ENCODE results near the gene KCNIP2. TPM values are rescaled to one million over a fixed set of nuclear protein-coding genes. Genes with fewer than 3 reads are reported as not detected.

KCNIP2 gene
- total and polyA plus RNA-seq, 2 of the 13 experiments (the other 11 are each of a cell fraction or from before 2014, with no cell fraction given) = 0.42 to 0.70 TPM

GRCh38 chr10:101840741-101841453 is 2.7 kb downstream of the KCNIP2 start (continued):
- TF ChIP-seq ZBTB14 (CRISPR knock-in tag; IDR thresholded peaks at IDR 0.05) = 0 out of 2 replicates have a peak, but pooled peaks have one; percentile 25
- TF ChIP-seq ZGPAT (CRISPR knock-in tag; IDR thresholded peaks at IDR 0.05) = no peak
- peak; percentile 58; the same call in 1 of the 2 replicates for TF ChIP-seq TGIF2 (CRISPR knock-in tag; IDR thresholded peaks at IDR 0.05)
- TF ChIP-seq RFXAP (CRISPR knock-in tag; IDR thresholded peaks at IDR 0.05; ENCODE audit: borderline replicate concordance) = no peak
- TF ChIP-seq ZNF777 (CRISPR knock-in tag; IDR thresholded peaks at IDR 0.05) = no peak
- TF ChIP-seq SNAPC2 (CRISPR knock-in tag; IDR thresholded peaks at IDR 0.05) = no peak
- no peak for TF ChIP-seq RFX1 (IDR thresholded peaks at IDR 0.05)
- TF ChIP-seq ZFP37 (CRISPR knock-in tag; IDR thresholded peaks at IDR 0.05; ENCODE audit: borderline replicate concordance) = no peak
- peak; percentile 37; the same call in 1 of the 2 replicates for TF ChIP-seq ZNF274 (CRISPR knock-in tag; IDR thresholded peaks at IDR 0.05)
- no peak for TF ChIP-seq MYPOP (CRISPR knock-in tag; IDR thresholded peaks at IDR 0.05)
- peak; percentile 62; the same call in 1 of the 2 replicates for TF ChIP-seq ARNT2 (CRISPR knock-in tag; IDR thresholded peaks at IDR 0.05; ENCODE audit: low read depth)
- no peak for TF ChIP-seq ZNF275 (CRISPR knock-in tag; IDR thresholded peaks at IDR 0.05; ENCODE audit: borderline replicate concordance)
- no peak for TF ChIP-seq ZNF503 (CRISPR knock-in tag; IDR thresholded peaks at IDR 0.05)
- 0 out of 2 replicates have a peak, but pooled peaks have one; percentile 72 for TF ChIP-seq ZNF766 (CRISPR knock-in tag; IDR thresholded peaks at IDR 0.05; ENCODE audit: borderline replicate concordance)
- no peak for TF ChIP-seq ZNF781 (CRISPR knock-in tag; IDR thresholded peaks at IDR 0.05; ENCODE audit: borderline replicate concordance, not compliant biosample characterization)
- TF ChIP-seq AGO2 (optimal IDR thresholded peaks at IDR 0.05; ENCODE audit: low read depth, low read length) = peak; percentile 63
- TF ChIP-seq TBX2 (CRISPR knock-in tag; IDR thresholded peaks at IDR 0.05; ENCODE audit: borderline replicate concordance) = 0 out of 2 replicates have a peak, but pooled peaks have one; percentile 10
- TF ChIP-seq HNF4A (CRISPR knock-in tag; IDR thresholded peaks at IDR 0.05) = no peak
- TF ChIP-seq ATF2 (CRISPR knock-in tag; IDR thresholded peaks at IDR 0.05) = no peak
- no peak for TF ChIP-seq ZSCAN20 (CRISPR knock-in tag; IDR thresholded peaks at IDR 0.05; ENCODE audit: borderline replicate concordance)
- TF ChIP-seq ZNF607 (CRISPR knock-in tag; IDR thresholded peaks at IDR 0.05; ENCODE audit: borderline replicate concordance) = no peak
